Hepatocyte (in vitro differentiated cells): ENCODE data around the gene LSG1. TPM values are rescaled to one million over a fixed set of nuclear protein-coding genes. Genes with fewer than 3 reads are reported as not detected.

ENCODE experiments used
- DNase-seq: peaks from one replicate; pipeline ENCODE4 v3.0.0-alpha.2; 2016; ENCODE audit warnings: low spot score
- H2AFZ ChIP-seq: fragments of 200-600 bp; sonication (generic); 2 replicates; pipeline ENCODE4 v1.6.0; 2016; ENCODE audit warnings: antibody characterized with exemption, mild to moderate bottlenecking
- H3K27ac ChIP-seq: fragments of 200-600 bp; sonication (generic); 2 replicates; pipeline ENCODE4 v1.5.1; 2016; ENCODE audit warnings: mild to moderate bottlenecking
- H3K27me3 ChIP-seq: fragments of 200-600 bp; sonication (generic); 2 replicates; pipeline ENCODE4 v1.6.1; 2016
- H3K36me3 ChIP-seq: fragments of 200-600 bp; sonication (generic); replicated peaks from 2 replicates; pipeline ENCODE4 v1.5.1; 2016; ENCODE audit warnings: low read depth; ENCODE audit not compliant: insufficient read depth
- H3K4me1 ChIP-seq: fragments of 200-600 bp; sonication (generic); 2 replicates; pipeline ENCODE4 v1.5.1; 2016; ENCODE audit warnings: mild to moderate bottlenecking, moderate library complexity; ENCODE audit not compliant: insufficient read depth
- H3K4me2 ChIP-seq: fragments of 200-600 bp; sonication (generic); 2 replicates; pipeline ENCODE4 v1.6.0; 2016
- H3K4me3 ChIP-seq: fragments of 200-600 bp; sonication (generic); 2 replicates; pipeline ENCODE4 v1.5.1; 2016; ENCODE audit warnings: mild to moderate bottlenecking
- H3K79me2 ChIP-seq: fragments of 200-600 bp; sonication (generic); 2 replicates; pipeline ENCODE4 v1.6.0; 2017; ENCODE audit warnings: mild to moderate bottlenecking
- H3K9me2 ChIP-seq: fragments of 200-600 bp; sonication (generic); replicated peaks from 2 replicates; pipeline ENCODE4 v1.6.0; 2017; ENCODE audit warnings: mild to moderate bottlenecking; ENCODE audit not compliant: insufficient read depth
- H3K9me3 ChIP-seq: fragments of 200-600 bp; sonication (generic); 2 replicates; pipeline ENCODE4 v1.5.1; 2016; ENCODE audit warnings: low read depth, mild to moderate bottlenecking
- H4K20me1 ChIP-seq: fragments of 200-600 bp; sonication (generic); 2 replicates; pipeline ENCODE4 v1.6.0; 2016; ENCODE audit warnings: mild to moderate bottlenecking; ENCODE audit not compliant: insufficient read depth, poor library complexity, severe bottlenecking
- EZH2 ChIP-seq: fragments of 200-600 bp; sonication (generic); IDR thresholded peaks from 2 replicates; pipeline ENCODE4 v1.6.1; 2016; ENCODE audit warnings: antibody characterized with exemption, mild to moderate bottlenecking, borderline replicate concordance
- EZH2phosphoT487 ChIP-seq: fragments of 200-600 bp; sonication (generic); IDR thresholded peaks from one replicate; pipeline ENCODE4 v1.6.1; 2018; ENCODE audit warnings: antibody characterized with exemption, mild to moderate bottlenecking, low read depth, moderate library complexity; ENCODE audit not compliant: unreplicated experiment, severe bottlenecking
- WGBS: methylation state at CpG from one replicate; pipeline ENCODE4 v1.1.6; 2016; ENCODE audit warnings: low lambda C conversion rate; ENCODE audit errors: missing lambda C conversion rate; 5-methylcytosine and 5-hydroxymethylcytosine counted together
- polyA plus RNA-seq: library from polyadenylated mRNA; unstranded; fragments of >200 nt; fragmentation: Nextera tagmentation; extraction: Ambion mirVana; gene quantifications from 2 replicates; pipeline ENCODE4 v1.2.1, GENCODE V29; 2016
- total RNA-seq: library from RNA; depleted of rRNA; stranded (reverse); fragments of >200 nt; gene quantifications from 2 replicates; pipeline ENCODE4 v1.2.3, GENCODE V29; 2014
- TF ChIP-seq, protein P1 (sequence below): fragments of 200-600 bp; sonication (generic); IDR thresholded peaks from 2 replicates; pipeline ENCODE4 v1.5.1; 2016; ENCODE audit warnings: antibody characterized with exemption, mild to moderate bottlenecking; ENCODE audit not compliant: poor library complexity

Gene LSG1
- total and polyA plus RNA-seq, 2 experiments from 2014 or later = 27.0 to 29.5 TPM

DNA sequence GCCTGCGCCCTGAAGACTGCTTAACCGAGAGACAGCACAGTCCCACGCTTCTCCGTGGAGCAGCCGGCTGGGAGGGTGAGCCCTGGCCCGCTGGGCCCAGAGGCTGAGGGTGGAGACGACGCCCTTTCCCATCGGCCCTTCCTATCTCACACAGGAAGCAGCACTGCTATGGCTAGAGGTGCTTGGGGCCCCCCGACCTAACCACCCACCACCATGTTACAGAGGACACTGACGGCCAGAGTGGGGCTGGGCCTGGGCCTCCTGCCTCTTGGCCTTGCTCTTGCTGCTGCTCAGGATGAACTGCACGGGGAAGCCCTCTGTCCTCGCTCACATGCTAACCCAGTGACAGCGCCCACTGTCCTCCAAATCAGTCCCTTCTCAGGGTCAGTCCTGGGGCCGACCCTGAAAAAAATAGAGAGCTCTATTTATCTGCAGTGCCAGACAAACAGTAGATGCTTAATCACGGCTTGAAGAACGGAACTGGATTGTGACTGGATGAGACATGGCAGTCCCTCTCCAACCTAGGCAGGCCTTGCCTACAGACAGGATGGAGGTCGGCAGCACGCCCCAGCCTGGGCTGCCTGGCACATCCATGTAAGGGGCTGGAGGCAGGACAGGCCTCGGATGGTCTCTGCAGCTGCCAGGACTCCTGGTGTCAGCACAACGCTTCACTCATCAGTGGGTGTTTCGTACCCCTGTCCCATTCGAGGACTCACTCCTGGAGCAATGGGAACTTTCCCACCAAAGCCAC lies 53.0 kb downstream of the LSG1 start:
- Histone ChIP-seq H3K27ac (no peak overlapping the region), H3K4me3 (no peak overlapping the region), H3K9me2 (no peaks in the 10 kb centered on the region), H3K27me3 (no peaks in the 10 kb centered on the region), H3K79me2 (no peaks in the 10 kb centered on the region), H2AFZ (no peak overlapping the region), H3K4me1 (no peaks in the 10 kb centered on the region), H4K20me1 (no peaks in the 10 kb centered on the region), H3K4me2 (no peak overlapping the region), H3K36me3 (no peaks in the 10 kb centered on the region), H3K9me3 (no peaks in the 10 kb centered on the region)
- TF ChIP-seq EZH2 = no peak
- no peak for TF ChIP-seq EZH2phosphoT487
- TF ChIP-seq, protein P1, sequence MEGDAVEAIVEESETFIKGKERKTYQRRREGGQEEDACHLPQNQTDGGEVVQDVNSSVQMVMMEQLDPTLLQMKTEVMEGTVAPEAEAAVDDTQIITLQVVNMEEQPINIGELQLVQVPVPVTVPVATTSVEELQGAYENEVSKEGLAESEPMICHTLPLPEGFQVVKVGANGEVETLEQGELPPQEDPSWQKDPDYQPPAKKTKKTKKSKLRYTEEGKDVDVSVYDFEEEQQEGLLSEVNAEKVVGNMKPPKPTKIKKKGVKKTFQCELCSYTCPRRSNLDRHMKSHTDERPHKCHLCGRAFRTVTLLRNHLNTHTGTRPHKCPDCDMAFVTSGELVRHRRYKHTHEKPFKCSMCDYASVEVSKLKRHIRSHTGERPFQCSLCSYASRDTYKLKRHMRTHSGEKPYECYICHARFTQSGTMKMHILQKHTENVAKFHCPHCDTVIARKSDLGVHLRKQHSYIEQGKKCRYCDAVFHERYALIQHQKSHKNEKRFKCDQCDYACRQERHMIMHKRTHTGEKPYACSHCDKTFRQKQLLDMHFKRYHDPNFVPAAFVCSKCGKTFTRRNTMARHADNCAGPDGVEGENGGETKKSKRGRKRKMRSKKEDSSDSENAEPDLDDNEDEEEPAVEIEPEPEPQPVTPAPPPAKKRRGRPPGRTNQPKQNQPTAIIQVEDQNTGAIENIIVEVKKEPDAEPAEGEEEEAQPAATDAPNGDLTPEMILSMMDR = no peak
- no peak for DNase-seq
- 87% methylated on average over 23 of the region's 23 CpGs for WGBS

DNA sequence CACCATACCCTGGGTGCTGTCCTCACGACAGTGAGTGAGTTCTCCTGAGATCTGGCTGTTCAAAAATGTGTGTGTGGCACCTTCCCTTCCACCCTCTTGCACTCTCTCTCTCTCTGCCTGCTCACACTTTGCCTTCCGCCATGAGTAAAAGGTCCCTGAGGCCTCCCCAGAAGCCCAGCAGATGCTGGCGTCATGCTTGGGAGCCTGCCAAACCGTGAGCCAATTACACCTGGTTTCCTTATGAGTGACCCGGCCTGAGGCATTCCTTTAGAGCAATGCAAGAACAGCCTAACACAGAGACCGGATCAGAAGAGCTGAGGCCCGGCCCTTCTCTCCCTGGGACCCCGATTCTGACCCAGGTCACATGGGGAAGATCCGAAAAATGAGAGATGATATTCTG lies 54.2 kb downstream of the LSG1 start:
- WGBS = 93% methylated on average over 9 of the region's 9 CpGs

DNA sequence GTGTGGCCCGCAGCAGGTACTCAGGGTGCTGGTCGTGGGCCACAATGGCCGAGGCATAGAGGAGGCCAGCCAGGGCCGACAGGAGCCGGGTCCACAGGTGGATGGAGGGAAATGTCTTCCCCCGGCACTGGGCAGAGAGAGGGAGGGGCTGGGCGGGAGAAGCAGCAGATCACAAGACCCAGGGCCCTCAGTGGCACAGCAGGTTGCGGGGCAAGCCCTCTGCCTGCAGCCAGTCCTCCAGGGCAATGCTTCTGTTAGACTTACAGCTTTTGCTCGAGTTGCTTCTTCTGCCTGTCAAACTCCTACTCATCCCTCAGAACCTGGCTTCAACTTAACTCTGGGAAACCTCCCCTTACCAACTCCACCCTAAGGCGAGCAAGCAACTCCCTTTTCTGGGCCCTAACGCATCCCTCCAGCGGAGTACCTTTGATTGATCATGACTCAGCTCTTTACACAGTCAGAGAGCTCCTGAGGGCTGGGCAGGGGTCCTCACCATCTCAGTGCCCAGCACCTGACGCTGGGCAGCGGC lies 54.8 kb downstream of the LSG1 start:
- Histone ChIP-seq H3K9me3 (no peaks in the 10 kb centered on the region), H4K20me1 (no peaks in the 10 kb centered on the region), H2AFZ (no peak overlapping the region), H3K4me2 (no peak overlapping the region), H3K9me2 (no peaks in the 10 kb centered on the region), H3K79me2 (no peaks in the 10 kb centered on the region), H3K27ac (no peak overlapping the region), H3K4me1 (no peaks in the 10 kb centered on the region), H3K27me3 (no peaks in the 10 kb centered on the region), H3K36me3 (no peaks in the 10 kb centered on the region), H3K4me3 (no peak overlapping the region)
- WGBS = 91% methylated on average over 11 of the region's 14 CpGs
- no peak for DNase-seq
- TF ChIP-seq EZH2 (no peak), EZH2phosphoT487 (no peak)
- TF ChIP-seq, protein P1 = no peak

More for the DNA sequence above, 54.2 kb downstream of the LSG1 start:
- H3K4me2 ChIP-seq = no peak overlapping the region
- H3K4me1 ChIP-seq = no peaks in the 10 kb centered on the region
- H3K79me2 ChIP-seq = no peaks in the 10 kb centered on the region
- H3K27ac ChIP-seq = no peak overlapping the region
- H3K9me3 ChIP-seq = no peaks in the 10 kb centered on the region
- no peaks in the 10 kb centered on the region for H3K9me2 ChIP-seq
- no peak overlapping the region for H3K4me3 ChIP-seq
- no peaks in the 10 kb centered on the region for H3K36me3 ChIP-seq
- H4K20me1 ChIP-seq = no peaks in the 10 kb centered on the region
- DNase-seq = no peak
- no peak overlapping the region for H2AFZ ChIP-seq
- no peak for TF ChIP-seq EZH2
- TF ChIP-seq, protein P1 = no peak
- TF ChIP-seq EZH2phosphoT487 = no peak
- no peaks in the 10 kb centered on the region for H3K27me3 ChIP-seq
